Left renal cortex interstitium (tissue), 4 donors: ENCODE measurements around the gene LDLRAD3. TPM values are rescaled to one million over a fixed set of nuclear protein-coding genes. Genes with fewer than 3 reads are reported as not detected.

Experiments used
- DNase-seq, 4 donors: peaks; one replicate each; pipeline ENCODE4 v3.0.0-alpha.2; 2013; ENCODE audit warnings: low read depth in 4 of 4, low spot score in 2 of 4, missing footprints in 1 of 4
- polyA plus RNA-seq, 4 donors: library from polyadenylated mRNA; unstranded; fragments of 120-200 nt; gene quantifications; one replicate each; pipeline ENCODE4 v1.2.1, GENCODE V29; 2013; ENCODE audit not compliant: insufficient read length in 4 of 4

The LDLRAD3 gene
- polyA plus RNA-seq, 4 donors, result 21.9 to 25.6 (median 24.4) TPM

DNA sequence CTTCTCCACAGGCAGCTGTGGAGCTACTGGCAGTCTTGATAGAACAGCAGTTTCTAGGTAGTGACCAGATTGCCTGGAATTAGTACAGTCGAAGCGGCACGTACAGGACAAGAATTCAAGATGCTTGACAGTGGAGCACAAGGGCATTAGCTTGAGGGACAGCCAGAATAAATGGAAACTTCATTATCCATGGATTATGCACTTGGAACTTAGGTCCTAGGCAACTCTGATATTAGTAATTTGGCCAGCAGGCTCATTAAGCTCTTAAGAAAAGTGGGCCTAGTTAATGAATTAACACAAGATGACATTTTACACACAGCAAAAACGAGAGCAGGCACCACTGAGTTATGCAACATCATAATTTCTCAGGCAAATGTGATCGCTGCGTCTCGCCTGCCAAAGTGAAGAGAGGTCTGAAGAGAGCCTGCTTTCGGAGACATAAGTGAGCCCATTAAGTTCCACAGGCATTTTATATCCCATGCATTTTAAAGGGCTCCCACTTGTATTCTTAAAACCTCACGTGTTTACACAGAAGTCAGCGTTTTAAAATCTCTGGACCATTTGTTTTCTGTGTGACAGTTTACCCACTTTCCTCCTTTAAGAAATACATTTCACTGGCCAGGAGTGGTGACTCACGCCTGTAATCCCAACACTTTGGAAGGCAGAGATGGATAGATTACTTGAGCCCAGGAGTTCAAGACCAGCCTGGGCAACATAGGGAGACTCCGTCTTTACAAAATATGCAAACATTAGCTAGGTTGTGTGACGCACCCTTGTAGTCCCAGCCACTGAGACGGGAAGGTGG lies 279.2 kb downstream of the LDLRAD3 start:
- no peak for DNase-seq

DNA sequence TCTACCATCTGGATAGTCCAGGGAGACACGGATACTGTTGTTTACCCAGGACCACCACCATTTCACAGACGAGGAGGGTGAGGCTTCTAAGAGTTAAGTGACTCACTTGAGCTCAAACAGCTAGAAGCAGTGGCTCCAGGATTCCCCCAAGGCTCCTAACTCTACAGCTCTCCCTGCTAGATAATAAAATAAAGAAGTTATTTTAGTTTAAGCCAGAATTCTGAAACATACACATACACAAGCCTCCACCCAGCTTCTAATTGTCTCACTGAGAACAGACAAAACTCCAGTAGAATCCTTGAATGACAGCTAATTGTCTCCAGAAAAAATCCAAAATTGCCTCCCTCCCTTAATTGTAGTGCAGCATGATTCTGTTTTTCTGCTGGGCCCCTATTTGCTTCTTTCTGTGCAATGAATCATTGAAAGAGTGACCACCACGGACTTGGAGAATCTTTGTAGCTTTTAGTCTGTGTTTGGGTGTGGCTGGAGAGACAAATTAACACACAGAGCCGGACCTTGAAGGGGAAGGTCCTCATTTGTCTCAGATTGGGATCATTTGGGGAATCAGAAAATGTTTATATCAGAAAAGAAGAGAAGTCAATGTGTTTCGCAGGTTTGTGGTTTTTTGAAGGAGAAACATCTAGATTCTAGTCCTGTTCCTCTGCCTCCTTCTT lies 280.5 kb downstream of the LDLRAD3 start:
- DNase-seq, result no peak

DNA sequence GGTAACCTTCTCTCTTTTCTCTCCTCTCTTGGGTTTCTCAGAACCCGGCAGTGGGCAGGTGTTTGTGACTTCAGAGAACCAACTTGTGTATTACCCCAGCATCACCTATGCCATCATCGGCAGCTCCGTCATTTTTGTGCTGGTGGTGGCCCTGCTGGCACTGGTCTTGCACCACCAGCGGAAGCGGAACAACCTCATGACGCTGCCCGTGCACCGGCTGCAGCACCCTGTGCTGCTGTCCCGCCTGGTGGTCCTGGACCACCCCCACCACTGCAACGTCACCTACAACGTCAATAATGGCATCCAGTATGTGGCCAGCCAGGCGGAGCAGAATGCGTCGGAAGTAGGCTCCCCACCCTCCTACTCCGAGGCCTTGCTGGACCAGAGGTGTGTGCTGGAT lies 283.2 kb downstream of the LDLRAD3 start:
- no peak for DNase-seq

DNA sequence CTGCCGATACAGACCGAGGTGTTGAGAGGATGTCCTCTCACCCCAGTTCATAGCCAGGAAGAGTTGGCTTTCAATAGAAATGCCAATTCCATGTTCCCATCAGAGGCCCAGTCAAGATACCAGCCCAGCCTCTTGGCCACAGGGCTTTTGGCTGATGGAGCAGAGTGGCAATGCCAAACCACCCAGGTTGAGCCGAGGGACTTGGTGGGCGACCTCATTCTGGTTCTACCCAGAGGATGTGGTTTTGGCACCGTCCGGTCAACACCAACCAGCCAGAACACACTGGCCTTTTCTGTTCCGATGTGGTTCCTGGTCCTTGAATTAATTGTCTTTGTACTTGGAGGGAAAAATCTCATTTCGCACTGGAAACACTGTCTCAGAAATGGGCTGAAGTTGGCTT lies 284.8 kb downstream of the LDLRAD3 start:
- no peak for DNase-seq

DNA sequence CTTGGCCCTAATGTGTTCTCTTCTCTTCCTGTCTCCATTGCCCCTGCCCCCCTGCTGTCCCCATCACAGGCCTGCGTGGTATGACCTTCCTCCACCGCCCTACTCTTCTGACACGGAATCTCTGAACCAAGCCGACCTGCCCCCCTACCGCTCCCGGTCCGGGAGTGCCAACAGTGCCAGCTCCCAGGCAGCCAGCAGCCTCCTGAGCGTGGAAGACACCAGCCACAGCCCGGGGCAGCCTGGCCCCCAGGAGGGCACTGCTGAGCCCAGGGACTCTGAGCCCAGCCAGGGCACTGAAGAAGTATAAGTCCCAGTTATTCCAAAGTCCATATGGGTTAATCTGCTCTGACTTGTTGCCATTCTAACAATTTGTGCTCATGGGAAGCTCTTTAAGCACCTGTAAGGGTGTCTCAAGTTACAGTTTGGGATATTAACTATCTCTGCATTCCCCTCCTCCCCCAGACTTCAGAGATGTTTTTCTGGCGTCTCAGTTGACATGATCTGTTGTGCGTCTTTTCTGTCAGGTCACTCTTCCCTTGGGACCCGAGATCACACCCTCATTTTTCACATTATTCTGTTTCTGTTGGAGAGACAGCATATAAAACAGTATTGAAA lies 285.3 kb downstream of the LDLRAD3 start:
- DNase-seq, result no peak

DNA sequence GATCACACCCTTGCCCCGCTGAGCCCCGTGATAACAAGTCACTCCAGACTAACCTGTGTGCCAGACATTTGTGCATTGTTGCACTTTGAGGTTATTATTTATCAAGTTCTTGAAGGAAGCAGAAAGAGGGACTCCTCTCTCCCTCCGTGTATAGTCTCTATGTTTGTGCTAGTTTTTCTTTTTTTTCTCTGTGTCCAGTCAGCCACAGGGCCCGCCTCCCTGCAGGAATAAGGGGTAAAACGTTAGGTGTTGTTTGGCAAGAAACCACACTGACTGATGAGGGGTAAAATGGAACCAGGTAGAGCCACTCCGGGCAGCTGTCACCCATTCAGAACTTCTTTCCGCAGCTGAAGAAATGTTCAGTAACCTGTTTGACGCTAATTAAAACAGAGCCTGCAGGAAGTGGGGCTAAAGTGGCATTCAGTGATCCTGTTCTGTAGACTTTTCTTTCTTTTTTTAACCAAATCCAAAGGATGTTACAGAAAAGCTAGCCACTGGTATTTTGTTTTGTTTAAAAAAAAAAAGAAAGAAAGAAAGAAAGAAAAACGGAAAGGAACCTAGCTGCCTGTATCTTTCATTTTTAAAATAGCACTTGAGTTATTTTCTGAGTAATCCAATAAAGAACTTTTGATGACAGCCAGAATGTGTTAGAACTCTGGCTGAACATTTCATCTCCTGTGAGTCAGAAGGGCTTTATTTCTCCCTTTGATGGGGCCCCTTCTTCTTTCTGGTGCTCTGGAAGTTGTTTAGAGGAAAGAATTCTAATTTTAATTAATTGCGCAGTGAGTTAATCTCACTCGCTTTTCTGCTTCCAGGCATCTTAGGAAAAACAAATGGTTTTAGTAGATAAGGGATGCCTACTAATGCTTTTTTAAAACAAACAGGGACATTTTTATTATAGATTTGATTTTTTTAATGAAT lies 287.2 kb downstream of the LDLRAD3 start:
- no peak for DNase-seq

DNA sequence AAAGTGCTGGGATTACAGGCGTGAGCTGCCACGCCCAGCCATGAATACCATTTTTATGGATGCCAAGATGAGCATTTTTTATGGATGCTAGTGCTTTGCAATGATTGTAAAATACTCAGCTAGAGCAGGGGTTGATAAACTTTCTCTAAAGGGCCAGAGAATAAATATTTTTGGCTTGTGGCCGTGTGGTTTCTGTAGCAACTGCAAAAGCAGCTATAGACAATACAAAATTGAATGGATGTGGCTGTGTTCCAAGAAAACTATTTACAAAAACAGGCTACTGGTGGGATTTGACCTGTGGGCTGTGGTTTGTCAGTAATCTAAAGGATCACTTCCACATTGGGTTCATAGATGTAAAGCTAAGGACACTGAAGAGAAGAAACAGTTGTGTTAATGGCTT lies 289.3 kb downstream of the LDLRAD3 start:
- DNase-seq, result peak in 1 of 4 donors; percentile 63

DNA sequence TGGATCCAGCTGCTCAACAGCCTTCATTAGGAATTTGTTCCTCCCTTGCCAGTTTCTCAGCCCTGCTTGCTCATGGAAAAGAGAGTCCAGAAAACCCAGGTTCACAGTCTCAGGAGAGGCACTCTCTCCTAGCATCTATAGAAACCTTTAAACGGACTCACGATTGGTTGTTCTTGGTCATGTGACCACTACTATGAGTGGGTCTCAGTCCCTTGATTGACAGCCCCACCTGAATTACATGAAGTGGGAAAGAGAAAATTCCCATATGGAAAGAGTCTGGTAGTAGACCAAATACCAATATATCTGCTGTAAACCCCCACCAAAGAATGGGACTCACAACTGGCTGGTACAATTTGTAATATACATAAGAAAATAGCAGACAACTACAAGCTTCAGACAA lies 291.0 kb downstream of the LDLRAD3 start:
- DNase-seq, result no peak

DNA sequence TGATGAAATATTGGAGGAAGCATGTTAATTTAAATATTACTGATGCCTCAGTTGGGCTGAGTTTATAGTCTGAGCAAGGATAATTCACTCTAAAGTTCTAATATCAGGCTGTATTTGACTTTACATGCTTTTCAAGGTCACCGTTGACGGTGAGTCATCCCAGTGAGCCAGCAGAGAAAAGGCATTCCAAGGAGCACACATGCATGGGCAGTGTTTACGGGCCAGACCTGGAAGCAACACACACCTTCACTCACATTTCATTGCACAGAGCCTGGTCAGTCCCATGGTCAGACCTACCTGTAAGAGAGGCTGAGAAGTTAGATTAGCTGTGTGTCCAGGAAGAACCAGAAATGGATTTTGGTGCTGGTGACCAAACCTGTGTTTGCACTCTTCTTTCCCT lies 291.9 kb downstream of the LDLRAD3 start:
- DNase-seq, result no peak

DNA sequence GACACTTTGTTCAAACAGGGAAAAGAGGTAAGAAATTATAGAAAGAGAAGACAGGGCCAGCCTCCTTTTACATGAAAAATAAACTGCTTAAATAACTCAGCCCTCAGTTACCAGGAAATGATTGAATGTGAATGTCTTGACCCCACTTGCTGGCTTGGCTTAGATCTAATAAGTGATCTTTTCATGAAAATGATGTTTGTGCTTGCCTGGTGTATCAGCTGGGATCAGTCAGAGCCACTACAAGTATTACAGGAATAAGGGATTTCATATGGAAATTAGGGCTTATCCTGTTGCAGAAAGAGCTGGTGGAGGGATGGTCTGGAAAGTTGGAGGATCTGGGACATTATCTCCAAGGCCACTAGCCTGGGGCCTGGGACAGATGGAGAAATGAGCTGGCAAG lies 293.5 kb downstream of the LDLRAD3 start:
- DNase-seq, result no peak

DNA sequence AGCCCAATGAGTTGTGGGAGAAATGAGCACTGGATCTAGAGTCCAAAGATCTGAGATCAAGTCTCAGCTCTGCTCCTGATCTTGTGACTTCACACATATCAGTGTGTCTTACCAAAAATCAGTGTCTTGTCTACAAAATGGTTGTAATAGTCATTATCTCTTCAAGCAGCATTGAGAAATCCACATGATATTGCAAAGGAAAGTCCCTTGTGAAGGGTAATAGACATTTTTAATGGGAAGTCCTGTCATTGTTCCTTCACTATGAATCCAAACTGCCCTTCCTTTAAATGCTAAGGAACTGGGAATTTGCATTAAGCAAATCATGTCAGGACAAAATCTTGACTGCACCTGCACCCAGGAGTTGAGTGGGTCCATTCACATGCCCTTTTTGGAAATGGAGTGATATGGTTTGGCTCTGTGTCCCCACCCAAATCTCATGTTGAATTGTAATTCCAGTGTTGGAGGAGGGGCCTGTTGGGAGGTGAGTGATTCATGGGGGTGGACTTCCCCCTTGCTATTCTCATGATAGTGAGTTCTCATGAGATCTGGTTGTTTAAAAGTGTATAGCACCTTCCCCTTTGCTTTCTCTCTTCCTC lies 294.3 kb downstream of the LDLRAD3 start:
- DNase-seq, result no peak

DNA sequence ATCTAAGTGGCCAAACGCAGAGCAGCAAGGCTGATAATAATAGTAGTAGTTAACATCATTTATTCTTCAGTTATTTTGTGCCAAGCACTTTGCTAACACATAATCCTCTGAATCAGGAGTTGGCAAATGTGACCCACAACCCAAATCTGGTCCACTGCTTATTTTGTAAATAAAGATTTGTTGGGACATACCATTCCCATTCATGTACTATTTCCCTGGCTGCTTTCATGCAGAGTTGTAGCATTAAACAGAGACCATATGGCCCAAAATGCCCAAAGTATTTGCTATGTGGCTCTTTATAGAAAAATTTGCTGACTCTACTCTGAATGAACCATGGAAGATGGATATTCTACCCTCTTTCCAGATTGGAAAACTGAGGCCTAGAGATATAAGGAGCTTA lies 295.0 kb downstream of the LDLRAD3 start:
- no peak for DNase-seq

DNA sequence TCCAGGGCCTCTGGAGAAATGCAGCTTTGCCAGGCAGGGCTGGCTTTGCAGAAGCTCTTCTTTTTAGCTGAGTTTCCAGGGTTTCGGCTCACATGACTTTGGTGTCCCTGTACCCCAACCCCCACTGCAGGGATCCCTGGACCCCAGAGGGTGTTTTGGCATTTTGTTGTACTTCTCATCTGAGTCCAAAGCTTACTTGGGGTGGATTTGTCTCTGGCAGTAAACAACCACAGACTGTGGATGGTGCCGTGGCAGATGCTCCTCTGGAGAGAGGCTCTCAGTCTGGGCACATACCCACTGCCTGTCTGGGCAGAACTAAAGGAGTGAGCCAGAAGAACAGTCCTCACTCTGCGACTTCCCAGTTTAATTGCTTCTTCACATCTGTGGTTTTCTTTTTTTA lies 295.8 kb downstream of the LDLRAD3 start:
- DNase-seq, result no peak

DNA sequence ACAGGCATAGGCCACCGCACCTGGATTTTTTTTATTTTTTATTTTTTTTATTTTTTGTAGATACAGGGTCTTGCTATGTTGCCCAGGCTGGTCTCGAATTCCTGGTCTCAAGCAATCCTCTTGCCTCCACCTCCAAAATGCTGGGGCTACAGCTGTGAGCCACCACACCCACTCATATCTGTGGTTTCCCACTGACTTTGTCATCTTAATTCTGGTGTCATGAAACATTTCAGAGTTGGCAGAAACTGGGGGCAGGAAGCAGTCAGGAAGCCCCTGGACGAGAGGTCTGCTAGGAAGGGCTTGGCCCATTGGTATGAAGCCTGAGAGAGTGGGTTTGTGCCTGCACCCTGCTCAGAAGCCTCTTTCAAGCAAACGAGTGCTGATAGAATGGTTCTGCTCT lies 296.3 kb downstream of the LDLRAD3 start:
- DNase-seq, result no peak

DNA sequence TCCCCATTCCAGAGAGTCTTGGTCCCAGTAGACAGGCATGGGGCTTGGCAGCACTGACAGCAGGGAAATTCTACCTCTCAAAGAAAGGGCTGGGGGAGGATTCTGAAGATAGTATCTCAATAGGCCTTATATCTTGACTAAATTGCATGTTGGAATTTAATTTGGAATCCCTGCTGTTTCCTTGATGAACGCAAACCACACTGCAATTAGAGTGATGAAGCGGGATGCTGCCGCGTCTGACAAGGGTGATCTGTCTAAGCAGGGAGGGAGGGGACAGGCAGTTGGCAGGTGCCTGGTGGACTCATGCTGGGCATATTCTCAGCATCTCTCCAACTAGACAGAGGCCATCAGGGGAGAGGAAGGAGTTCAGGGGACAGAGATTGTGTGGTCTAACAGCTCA lies 296.9 kb downstream of the LDLRAD3 start:
- no peak for DNase-seq

DNA sequence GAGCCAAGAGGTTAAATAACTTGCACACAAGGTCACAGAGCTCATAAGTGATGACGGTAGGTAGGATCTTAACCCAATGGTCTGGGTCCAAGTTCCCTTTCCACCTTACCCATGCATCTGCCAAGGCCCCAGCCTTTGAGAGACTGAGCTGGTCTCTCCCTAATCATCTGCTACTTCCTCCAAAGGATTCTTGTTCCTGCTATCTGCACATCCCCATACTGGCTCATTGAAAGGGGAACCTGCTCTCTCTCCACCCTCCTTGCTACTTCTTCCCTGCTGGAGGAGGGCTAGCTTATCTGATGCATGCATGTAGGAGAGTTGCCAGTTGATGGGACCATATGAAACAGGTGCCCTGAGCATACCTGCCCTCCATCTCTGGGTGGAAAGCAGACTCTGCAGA lies 297.6 kb downstream of the LDLRAD3 start:
- DNase-seq, result no peak

DNA sequence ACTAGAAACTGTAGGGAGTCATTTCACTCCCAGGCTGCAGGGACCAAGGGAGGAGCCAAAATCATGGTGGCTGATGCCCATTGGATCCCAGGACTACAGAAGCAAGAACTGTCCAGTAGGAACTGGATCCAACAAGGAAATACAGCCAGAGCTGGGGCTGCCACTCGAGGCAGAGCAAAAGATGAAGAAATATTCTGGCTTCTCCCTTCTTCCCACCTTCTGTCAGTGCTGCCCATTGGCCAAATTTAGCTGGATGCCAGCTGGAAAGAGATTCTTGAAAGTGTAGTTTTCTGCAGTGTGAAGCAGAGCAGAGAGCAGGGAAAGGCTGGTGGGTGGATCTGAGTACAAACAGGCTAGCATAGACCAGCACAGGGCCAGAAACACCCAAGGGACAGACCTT lies 299.8 kb downstream of the LDLRAD3 start:
- no peak for DNase-seq

DNA sequence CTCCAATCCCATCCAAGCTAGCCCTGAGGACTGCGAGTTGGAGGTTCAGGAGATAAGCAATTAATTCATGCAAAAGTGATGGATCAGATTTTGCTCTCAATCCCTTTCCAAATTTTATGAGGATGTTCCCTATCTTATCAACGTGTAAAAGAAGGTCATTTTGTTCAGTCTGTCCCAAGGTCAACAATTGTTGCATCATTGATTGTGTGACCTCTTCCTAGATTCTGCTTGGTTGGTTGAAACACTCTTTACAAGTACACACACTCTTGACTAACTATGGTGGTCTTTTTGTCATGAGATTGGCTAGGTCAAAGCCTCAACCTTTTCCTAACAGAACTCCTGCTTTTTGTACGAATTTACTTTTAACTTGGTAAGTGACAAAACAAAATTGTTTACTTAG lies 303.6 kb downstream of the LDLRAD3 start:
- DNase-seq, result no peak

DNA sequence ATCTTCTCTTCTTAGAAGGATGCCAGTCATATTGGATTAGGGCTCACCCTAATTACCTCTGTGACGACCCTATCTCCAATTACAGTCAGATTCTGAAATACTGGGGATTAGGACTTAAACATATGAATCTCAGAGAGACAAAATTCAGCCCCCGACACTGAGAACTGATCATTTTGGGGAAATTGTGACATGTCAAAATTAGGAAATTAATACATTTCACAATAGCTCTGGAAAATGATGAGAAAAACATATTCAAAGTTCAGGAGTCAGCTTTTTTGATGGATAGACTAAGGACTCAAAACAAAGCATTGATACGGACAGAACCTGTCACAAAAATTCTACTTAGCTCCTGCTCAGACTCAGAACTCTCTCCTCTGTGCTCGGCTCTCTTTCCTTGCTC lies 304.6 kb downstream of the LDLRAD3 start:
- DNase-seq, result no peak

DNA sequence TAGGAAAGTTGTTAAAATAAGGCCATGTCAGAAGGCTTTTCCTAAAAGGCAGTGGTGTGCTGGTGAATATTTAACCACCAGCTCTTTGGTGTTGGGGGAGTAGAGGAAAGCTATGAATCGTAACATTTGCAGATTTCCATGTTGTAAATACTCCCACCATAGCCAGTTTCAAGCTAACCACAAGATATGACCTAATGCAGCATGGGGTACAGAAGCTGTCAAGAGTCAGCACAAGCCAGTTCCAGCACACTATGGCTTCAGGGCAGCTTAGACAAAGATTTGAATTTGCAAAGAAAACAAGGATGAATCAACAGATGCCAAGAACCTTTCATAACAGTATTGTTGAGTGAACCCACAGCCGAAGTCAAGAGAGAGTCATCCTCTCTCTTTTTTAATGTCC lies 305.4 kb downstream of the LDLRAD3 start:
- DNase-seq, result no peak
